ENCODE measurements around the gene SAMD10.

- TF ChIP-seq CTCF (IDR thresholded peaks at IDR 0.05) (no peak), POLR2A (IDR thresholded peaks at IDR 0.05) (no peak)
Measured at GRCh38 chr20:64027981-64028685, 48.7 kb upstream of the SAMD10 start.

Data from testis (tissue), 2 donors.